GM23338 (cell line): ENCODE measurements around the gene PER2. TPM values are rescaled to one million over a fixed set of nuclear protein-coding genes. Genes with fewer than 3 reads are reported as not detected.
"Not testable (repeated sequence)": the region's sequence is repeated elsewhere in the genome, so short reads cannot be mapped to it uniquely, and the experiment has no call there.

Experiments used
- ATAC-seq: fragments of 200-7000 bp; cut with Tn5 transposase; 3 replicates; pipeline ENCODE4 v1.9.1; 2020
- DNase-seq: peaks from one replicate; pipeline ENCODE4 v3.0.0-alpha.2; 2015; ENCODE audit warnings: low spot score
- H2AFZ ChIP-seq: fragments of 200-600 bp; sonication (generic); 2 replicates; pipeline ENCODE4 v1.8.0; 2016; ENCODE audit warnings: antibody characterized with exemption, mild to moderate bottlenecking, moderate library complexity
- H3F3A ChIP-seq: fragments of 200-600 bp; sonication (generic); replicated peaks from 2 replicates; pipeline ENCODE4 v1.8.0; 2017; ENCODE audit warnings: antibody characterized with exemption, mixed run types, low read depth
- H3K27ac ChIP-seq: fragments of 200-600 bp; sonication (generic); 2 replicates; pipeline ENCODE4 v1.6.1; 2016; ENCODE audit warnings: low read depth
- H3K27me3 ChIP-seq: fragments of 200-600 bp; sonication (generic); 2 replicates; pipeline ENCODE4 v1.8.0; 2016; ENCODE audit warnings: mild to moderate bottlenecking, mixed run types, moderate library complexity; ENCODE audit not compliant: insufficient read depth
- H3K36me3 ChIP-seq: fragments of 200-600 bp; sonication (generic); 2 replicates; pipeline ENCODE4 v1.8.0; 2016; ENCODE audit warnings: mild to moderate bottlenecking; ENCODE audit not compliant: insufficient read depth
- H3K4me1 ChIP-seq: fragments of 200-600 bp; sonication (generic); 2 replicates; pipeline ENCODE4 v1.8.0; 2016; ENCODE audit warnings: mild to moderate bottlenecking, moderate library complexity; ENCODE audit not compliant: insufficient read depth
- H3K4me2 ChIP-seq: fragments of 200-600 bp; sonication (generic); 2 replicates; pipeline ENCODE4 v1.7.1; 2017; ENCODE audit warnings: mixed run types
- H3K4me3 ChIP-seq: fragments of 200-600 bp; sonication (generic); 2 replicates; pipeline ENCODE4 v1.6.1; 2016; ENCODE audit warnings: mixed run types
- H3K79me2 ChIP-seq: fragments of 200-600 bp; sonication (generic); replicated peaks from 2 replicates; pipeline ENCODE4 v1.8.0; 2017; ENCODE audit warnings: mild to moderate bottlenecking; ENCODE audit not compliant: insufficient read depth
- H3K9me2 ChIP-seq: fragments of 200-600 bp; sonication (generic); 2 replicates; pipeline ENCODE4 v1.8.0; 2017; ENCODE audit not compliant: insufficient read depth
- H4K20me1 ChIP-seq: fragments of 200-600 bp; sonication (generic); replicated peaks from 2 replicates; pipeline ENCODE4 v1.8.0; 2017; ENCODE audit warnings: mild to moderate bottlenecking; ENCODE audit not compliant: insufficient read depth
- H3K27ac Mint-ChIP-seq: 2 replicates; pipeline ENCODE4 v1.8.0; 2020; ENCODE audit warnings: inconsistent platforms, mild to moderate bottlenecking, moderate library complexity, mixed read lengths
- H3K27me3 Mint-ChIP-seq: 3 replicates; pipeline ENCODE4 v1.8.0; 2022; ENCODE audit warnings: low read depth, mild to moderate bottlenecking, moderate library complexity, mixed read lengths, inconsistent platforms; ENCODE audit not compliant: insufficient read depth, poor library complexity
- H3K36me3 Mint-ChIP-seq: 3 replicates; pipeline ENCODE4 v1.8.0; 2021; ENCODE audit warnings: low read depth, mild to moderate bottlenecking, inconsistent platforms, moderate library complexity, mixed read lengths
- H3K4me1 Mint-ChIP-seq: 3 replicates; pipeline ENCODE4 v1.8.0; 2020; ENCODE audit warnings: mild to moderate bottlenecking, inconsistent platforms, mixed read lengths
- H3K4me3 Mint-ChIP-seq: 3 replicates; pipeline ENCODE4 v1.8.0; 2021; ENCODE audit warnings: moderate library complexity, mild to moderate bottlenecking, inconsistent platforms, mixed read lengths
- H3K9me3 Mint-ChIP-seq: 3 replicates; pipeline ENCODE4 v1.8.0; 2020; ENCODE audit warnings: moderate library complexity, mild to moderate bottlenecking, inconsistent platforms, mixed read lengths
- CREB1 ChIP-seq: fragments of 250-450 bp; sonication (Bioruptor Pico); IDR thresholded peaks from 2 replicates; pipeline ENCODE4 v1.5.0; 2020; ENCODE audit warnings: low read depth, mild to moderate bottlenecking, moderate library complexity
- EZH2phosphoT487 ChIP-seq: fragments of 200-600 bp; sonication (generic); IDR thresholded peaks from one replicate; pipeline ENCODE4 v1.8.1; 2018; ENCODE audit warnings: antibody characterized with exemption; ENCODE audit not compliant: unreplicated experiment
- JUNB ChIP-seq: IDR thresholded peaks from one replicate; pipeline ENCODE4 v1.6.1; 2016; ENCODE audit warnings: antibody characterized with exemption; ENCODE audit not compliant: unreplicated experiment
- NANOG ChIP-seq: IDR thresholded peaks from 2 replicates; pipeline ENCODE4 v1.6.1; 2016; ENCODE audit warnings: antibody characterized with exemption, borderline replicate concordance
- POLR2AphosphoS5 ChIP-seq: IDR thresholded peaks from 2 replicates; pipeline ENCODE4 v1.6.1; 2016; ENCODE audit warnings: antibody characterized with exemption, low read depth
- STAT1 ChIP-seq: IDR thresholded peaks from one replicate; pipeline ENCODE4 v1.6.1; 2016; ENCODE audit warnings: antibody characterized with exemption; ENCODE audit not compliant: unreplicated experiment
- ZNF114 ChIP-seq: fragments of 250-450 bp; sonication (Bioruptor Pico); IDR thresholded peaks from 2 replicates; pipeline ENCODE4 v1.5.0; 2020; ENCODE audit warnings: mild to moderate bottlenecking, moderate library complexity
- ZNF331 ChIP-seq: fragments of 250-450 bp; sonication (Bioruptor Pico); IDR thresholded peaks from 2 replicates; pipeline ENCODE4 v1.5.0; 2020; ENCODE audit warnings: low read depth, mild to moderate bottlenecking, moderate library complexity
- polyA plus RNA-seq: library from polyadenylated mRNA; unstranded; fragments of >200 nt; fragmentation: Nextera tagmentation; extraction: Ambion mirVana; gene quantifications from 2 replicates; pipeline ENCODE4 v1.2.1, GENCODE V29; 2016
- total RNA-seq: library from RNA; depleted of rRNA; stranded (reverse); fragments of >200 nt; shearing (Covaris generic); gene quantifications from 2 replicates; pipeline ENCODE4 v1.2.3, GENCODE V29; 2014
- TF ChIP-seq, protein P1 (sequence below): IDR thresholded peaks from 2 replicates; pipeline ENCODE4 v1.6.1; 2016; ENCODE audit warnings: antibody characterized with exemption
- TF ChIP-seq, protein P2 (sequence below): IDR thresholded peaks from one replicate; pipeline ENCODE4 v1.6.1; 2018; ENCODE audit warnings: antibody characterized with exemption; ENCODE audit not compliant: unreplicated experiment

The PER2 gene
- total and polyA plus RNA-seq, 2 experiments from 2014 or later: 2.2 to 4.6 TPM

DNA sequence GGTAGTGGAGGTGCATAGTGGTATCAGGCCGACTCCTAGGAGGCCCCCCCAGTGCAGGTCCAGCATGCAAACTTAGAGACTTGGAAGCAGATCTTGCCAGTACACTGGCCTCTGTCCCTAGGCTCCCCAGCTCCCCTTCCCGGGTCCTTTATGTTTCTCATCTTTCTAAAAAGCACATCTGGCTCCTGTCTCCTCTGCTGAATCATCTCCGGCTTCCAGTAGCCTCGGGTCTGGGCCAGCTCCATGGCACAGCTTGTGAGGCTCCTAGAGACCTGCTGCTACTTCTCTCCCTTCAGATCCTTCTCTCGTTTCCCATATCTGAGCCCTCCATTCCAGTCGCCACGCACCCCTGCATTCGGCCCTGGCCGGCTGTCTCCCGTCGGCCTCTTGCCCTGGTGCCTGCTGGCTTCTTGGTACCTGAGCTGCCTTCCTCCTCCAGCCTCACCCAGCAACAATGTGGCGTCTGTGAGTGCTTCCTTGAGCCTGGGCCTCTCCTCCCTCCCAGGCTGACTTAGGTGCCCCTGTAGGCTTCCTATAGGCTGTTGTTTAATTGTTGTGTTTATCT lies 38.5 kb upstream of the PER2 start (continued):
- TF ChIP-seq ZNF331: no peak
- no peak for TF ChIP-seq NANOG
- TF ChIP-seq POLR2AphosphoS5: no peak
- no peak for TF ChIP-seq JUNB
- TF ChIP-seq, protein P1, sequence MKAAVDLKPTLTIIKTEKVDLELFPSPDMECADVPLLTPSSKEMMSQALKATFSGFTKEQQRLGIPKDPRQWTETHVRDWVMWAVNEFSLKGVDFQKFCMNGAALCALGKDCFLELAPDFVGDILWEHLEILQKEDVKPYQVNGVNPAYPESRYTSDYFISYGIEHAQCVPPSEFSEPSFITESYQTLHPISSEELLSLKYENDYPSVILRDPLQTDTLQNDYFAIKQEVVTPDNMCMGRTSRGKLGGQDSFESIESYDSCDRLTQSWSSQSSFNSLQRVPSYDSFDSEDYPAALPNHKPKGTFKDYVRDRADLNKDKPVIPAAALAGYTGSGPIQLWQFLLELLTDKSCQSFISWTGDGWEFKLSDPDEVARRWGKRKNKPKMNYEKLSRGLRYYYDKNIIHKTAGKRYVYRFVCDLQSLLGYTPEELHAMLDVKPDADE: no peak
- TF ChIP-seq, protein P2, sequence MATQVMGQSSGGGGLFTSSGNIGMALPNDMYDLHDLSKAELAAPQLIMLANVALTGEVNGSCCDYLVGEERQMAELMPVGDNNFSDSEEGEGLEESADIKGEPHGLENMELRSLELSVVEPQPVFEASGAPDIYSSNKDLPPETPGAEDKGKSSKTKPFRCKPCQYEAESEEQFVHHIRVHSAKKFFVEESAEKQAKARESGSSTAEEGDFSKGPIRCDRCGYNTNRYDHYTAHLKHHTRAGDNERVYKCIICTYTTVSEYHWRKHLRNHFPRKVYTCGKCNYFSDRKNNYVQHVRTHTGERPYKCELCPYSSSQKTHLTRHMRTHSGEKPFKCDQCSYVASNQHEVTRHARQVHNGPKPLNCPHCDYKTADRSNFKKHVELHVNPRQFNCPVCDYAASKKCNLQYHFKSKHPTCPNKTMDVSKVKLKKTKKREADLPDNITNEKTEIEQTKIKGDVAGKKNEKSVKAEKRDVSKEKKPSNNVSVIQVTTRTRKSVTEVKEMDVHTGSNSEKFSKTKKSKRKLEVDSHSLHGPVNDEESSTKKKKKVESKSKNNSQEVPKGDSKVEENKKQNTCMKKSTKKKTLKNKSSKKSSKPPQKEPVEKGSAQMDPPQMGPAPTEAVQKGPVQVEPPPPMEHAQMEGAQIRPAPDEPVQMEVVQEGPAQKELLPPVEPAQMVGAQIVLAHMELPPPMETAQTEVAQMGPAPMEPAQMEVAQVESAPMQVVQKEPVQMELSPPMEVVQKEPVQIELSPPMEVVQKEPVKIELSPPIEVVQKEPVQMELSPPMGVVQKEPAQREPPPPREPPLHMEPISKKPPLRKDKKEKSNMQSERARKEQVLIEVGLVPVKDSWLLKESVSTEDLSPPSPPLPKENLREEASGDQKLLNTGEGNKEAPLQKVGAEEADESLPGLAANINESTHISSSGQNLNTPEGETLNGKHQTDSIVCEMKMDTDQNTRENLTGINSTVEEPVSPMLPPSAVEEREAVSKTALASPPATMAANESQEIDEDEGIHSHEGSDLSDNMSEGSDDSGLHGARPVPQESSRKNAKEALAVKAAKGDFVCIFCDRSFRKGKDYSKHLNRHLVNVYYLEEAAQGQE: no peak
- TF ChIP-seq EZH2phosphoT487: no peak
- TF ChIP-seq STAT1: no peak
- TF ChIP-seq ZNF114 (CRISPR knock-in tag): no peak
- no peak for TF ChIP-seq CREB1 (CRISPR knock-in tag)

DNA sequence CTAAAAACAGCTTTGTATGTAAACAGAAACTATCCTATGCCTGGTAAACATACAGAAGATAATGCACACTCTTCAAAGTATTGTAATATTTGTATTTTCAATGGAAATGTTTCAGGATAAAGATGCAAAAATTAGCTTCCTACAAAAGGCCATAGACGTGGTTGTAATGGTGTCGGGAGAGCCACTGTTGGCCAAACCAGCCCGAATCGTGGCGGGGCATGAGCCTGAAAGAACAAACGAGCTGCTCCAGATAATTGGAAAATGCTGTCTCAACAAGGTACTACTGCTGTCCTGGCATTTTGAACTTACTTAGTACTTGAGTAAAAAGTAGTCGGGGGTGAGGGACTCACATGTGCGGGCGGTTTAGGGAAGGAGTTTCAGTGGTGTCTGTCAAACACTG lies 37.3 kb upstream of the PER2 start:
- no peak for ATAC-seq
- H3K4me1 Mint-ChIP-seq: peaks cover 9% of the 10 kb centered on the region; the same call in 2 of the 3 replicates
- TF ChIP-seq ZNF114 (CRISPR knock-in tag) (no peak), STAT1 (no peak)
- TF ChIP-seq, protein P1: no peak
- Histone ChIP-seq H3K4me2 (no peak overlapping the region), H4K20me1 (no peaks in the 10 kb centered on the region; the same call in 1 of the 2 replicates), H3K36me3 (no peaks in the 10 kb centered on the region), H3F3A (no peaks in the 10 kb centered on the region), H3K79me2 (peaks cover 15% of the 10 kb centered on the region; the same call in 1 of the 2 replicates), H3K27ac (no peak overlapping the region), H3K4me3 (no peak overlapping the region), H3K4me1 (no peaks in the 10 kb centered on the region), H2AFZ (no peak overlapping the region), H3K27me3 (no peaks in the 10 kb centered on the region), H3K9me2 (no peaks in the 10 kb centered on the region)
- no peak for DNase-seq
- H3K9me3 Mint-ChIP-seq: no peaks in the 10 kb centered on the region; the same call in 2 of the 3 replicates
- H3K27ac Mint-ChIP-seq: no peak overlapping the region
- H3K27me3 Mint-ChIP-seq: peaks cover 3% of the 10 kb centered on the region
- H3K4me3 Mint-ChIP-seq: no peak overlapping the region
- peaks cover 26% of the 10 kb centered on the region for H3K36me3 Mint-ChIP-seq

DNA sequence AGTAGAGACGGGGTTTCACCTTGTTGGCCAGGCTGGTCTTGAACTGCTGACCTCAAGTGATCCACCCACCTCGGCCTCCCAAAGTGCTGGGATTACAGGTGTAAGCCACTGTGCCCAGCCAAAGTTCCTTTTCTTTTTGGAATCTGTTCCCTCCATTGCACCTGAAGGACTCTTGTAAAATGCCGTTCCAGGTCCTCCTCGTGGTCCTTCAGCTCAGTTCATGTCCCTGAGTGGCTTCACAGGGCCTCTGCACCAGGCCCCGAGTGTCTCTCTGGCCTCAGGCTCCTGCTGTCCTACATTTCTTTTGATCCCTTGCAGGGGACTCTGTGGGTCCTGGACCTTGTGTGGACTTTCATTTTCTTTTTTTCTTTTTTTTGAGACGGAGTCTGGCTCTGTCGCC lies 35.8 kb upstream of the PER2 start:
- H3K27ac Mint-ChIP-seq, H3F3A ChIP-seq, H3K36me3 ChIP-seq, H3K4me2 ChIP-seq, H4K20me1 ChIP-seq, H3K9me3 Mint-ChIP-seq, H3K27me3 Mint-ChIP-seq, ATAC-seq, DNase-seq, H3K4me1 ChIP-seq, H3K27me3 ChIP-seq, H3K4me3 ChIP-seq, H3K27ac ChIP-seq, H3K4me1 Mint-ChIP-seq, H2AFZ ChIP-seq, H3K9me2 ChIP-seq, H3K4me3 Mint-ChIP-seq: not testable (repeated sequence)
- H3K36me3 Mint-ChIP-seq: peaks cover 24% of the 10 kb centered on the region
- 0 out of 2 replicates have a peak, but pooled peaks cover 13% of the 10 kb centered on the region for H3K79me2 ChIP-seq
